Measurements from ENCODE around the gene ACTG1.
A peak's percentile ranks its signal among the peaks of the same experiment; 100 is the strongest.

ACTG1 gene

GRCh38 chr17:81479175-81480071, 33.2 kb downstream of the ACTG1 start:
- DNase-seq: no peak

- no peak for DNase-seq
Observed at GRCh38 chr17:81478119-81478518, 34.5 kb downstream of the ACTG1 start.

GRCh38 chr17:81477173-81477572, 35.4 kb downstream of the ACTG1 start:
- no peak for DNase-seq

GRCh38 chr17:81476635-81477034, 36.0 kb downstream of the ACTG1 start:
- DNase-seq: no peak

GRCh38 chr17:81476097-81476496, 36.5 kb downstream of the ACTG1 start:
- DNase-seq: no peak

- no peak for DNase-seq
Observed at GRCh38 chr17:81474958-81475357, 37.6 kb downstream of the ACTG1 start.

- no peak for DNase-seq
Observed at GRCh38 chr17:81473019-81473418, 39.6 kb downstream of the ACTG1 start.

- no peak for DNase-seq
Observed at GRCh38 chr17:81471818-81472456, 40.7 kb downstream of the ACTG1 start.

- DNase-seq: no peak
Observed at GRCh38 chr17:81470944-81471817, 41.4 kb downstream of the ACTG1 start.

- peak in 1 of 2 experiments; percentile 38 for DNase-seq
Observed at GRCh38 chr17:81470270-81470943, 42.2 kb downstream of the ACTG1 start.

- DNase-seq: no peak
Observed at GRCh38 chr17:81469266-81469665, 43.3 kb downstream of the ACTG1 start.

- DNase-seq: no peak
Observed at GRCh38 chr17:81468770-81469121, 43.9 kb downstream of the ACTG1 start.

GRCh38 chr17:81468111-81468769, 44.4 kb downstream of the ACTG1 start:
- no peak for DNase-seq

- DNase-seq: no peak
Observed at GRCh38 chr17:81466564-81467472, 45.8 kb downstream of the ACTG1 start.

- no peak for DNase-seq
Observed at GRCh38 chr17:81465910-81466309, 46.7 kb downstream of the ACTG1 start.

- DNase-seq: no peak
Observed at GRCh38 chr17:81464586-81464985, 48.0 kb downstream of the ACTG1 start.

GRCh38 chr17:81463506-81463905, 49.1 kb downstream of the ACTG1 start:
- DNase-seq: no peak

- no peak for DNase-seq
Observed at GRCh38 chr17:81462506-81463125, 50.0 kb downstream of the ACTG1 start.

- DNase-seq: no peak
Observed at GRCh38 chr17:81461607-81462500, 50.7 kb downstream of the ACTG1 start.

Measured in NCI-H446 (cell line).